AG04450 (cell line): ENCODE results near the gene HAUS1. TPM values are rescaled to one million over a fixed set of nuclear protein-coding genes. Genes with fewer than 3 reads are reported as not detected.
A peak's percentile ranks its signal among the peaks of the same experiment; 100 is the strongest.

Experiments used
- CTCF ChIA-PET: fragments of 300-600, 350-600 bp; formaldehyde crosslinking; extraction: SDS; loops from one replicate; lab custom pipeline; 2022; ENCODE audit warnings: antibody characterized with exemption, inconsistent platforms; lab: Charles Lee
- POLR2A ChIA-PET: fragments of 350-600 bp; formaldehyde crosslinking; extraction: SDS; loops from one replicate; lab custom pipeline; 2021; ENCODE audit warnings: antibody characterized with exemption, inconsistent platforms; lab: Yijun Ruan, JAX
- DNase-seq: peaks from one replicate; pipeline ENCODE4 v3.0.0-alpha.2; 2011; ENCODE audit warnings: low read depth, low spot score
- H3K27ac ChIP-seq: one replicate; pipeline ENCODE4 v1.5.1; 2012; ENCODE audit warnings: low read depth, low read length, control low read depth
- H3K27me3 ChIP-seq: one replicate; pipeline ENCODE4 v1.6.0; 2012; ENCODE audit warnings: low read length; ENCODE audit not compliant: control insufficient read depth, insufficient read depth
- H3K4me3 ChIP-seq: 2 replicates; pipeline ENCODE4 v1.5.1; 2011; ENCODE audit warnings: mild to moderate bottlenecking, low read depth, low read length, control low read depth
- H3K9me3 ChIP-seq: 2 replicates; pipeline ENCODE4 v1.5.1; 2012; ENCODE audit warnings: low read length; ENCODE audit not compliant: control insufficient read depth, insufficient read depth
- polyA plus RNA-seq: library from polyadenylated mRNA; depleted of rRNA; stranded (reverse); fragments of >200 nt; gene quantifications from 2 replicates; pipeline ENCODE4 v1.2.3, GENCODE V29; 2011
- TF ChIP-seq, protein P1 (sequence below): IDR thresholded peaks from 2 replicates; pipeline ENCODE4 v1.5.1; 2011; ENCODE audit warnings: low read depth, low read length, control low read depth, inconsistent platforms

The HAUS1 gene
- polyA plus RNA-seq, 1 experiment = 39.8 TPM

DNA sequence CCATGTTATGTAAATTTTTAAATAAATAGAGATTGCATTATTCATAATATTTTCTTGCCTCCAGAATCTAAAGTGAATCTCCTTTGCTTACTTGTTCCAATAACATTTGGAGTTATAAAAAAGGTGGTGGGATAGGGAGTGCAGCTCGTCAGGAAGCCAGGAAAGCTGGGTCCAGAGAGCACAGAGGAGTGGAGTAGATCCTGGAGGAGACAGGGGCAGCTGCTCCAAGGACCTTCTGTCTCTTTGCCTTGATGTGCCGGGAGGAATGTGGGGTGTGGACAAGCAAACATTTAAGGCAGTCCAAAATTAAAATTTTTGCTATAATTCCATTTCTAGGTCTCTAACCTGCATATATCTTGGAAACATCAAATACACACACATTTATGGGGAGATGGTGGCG, 29.3 kb downstream of the HAUS1 start:
- CTCF ChIA-PET = interaction anchor here (3.3 kb wide), 1 partner anchor 15 kb away, joined by 10 read pairs; no protein-coding TSS in a partner anchor
- Histone ChIP-seq H3K9me3 (no peaks in the 10 kb centered on the region), H3K27ac (no peak overlapping the region), H3K27me3 (no peaks in the 10 kb centered on the region), H3K4me3 (no peak overlapping the region)
- no peak for DNase-seq
- POLR2A ChIA-PET = no interaction called here
- TF ChIP-seq, protein P1, sequence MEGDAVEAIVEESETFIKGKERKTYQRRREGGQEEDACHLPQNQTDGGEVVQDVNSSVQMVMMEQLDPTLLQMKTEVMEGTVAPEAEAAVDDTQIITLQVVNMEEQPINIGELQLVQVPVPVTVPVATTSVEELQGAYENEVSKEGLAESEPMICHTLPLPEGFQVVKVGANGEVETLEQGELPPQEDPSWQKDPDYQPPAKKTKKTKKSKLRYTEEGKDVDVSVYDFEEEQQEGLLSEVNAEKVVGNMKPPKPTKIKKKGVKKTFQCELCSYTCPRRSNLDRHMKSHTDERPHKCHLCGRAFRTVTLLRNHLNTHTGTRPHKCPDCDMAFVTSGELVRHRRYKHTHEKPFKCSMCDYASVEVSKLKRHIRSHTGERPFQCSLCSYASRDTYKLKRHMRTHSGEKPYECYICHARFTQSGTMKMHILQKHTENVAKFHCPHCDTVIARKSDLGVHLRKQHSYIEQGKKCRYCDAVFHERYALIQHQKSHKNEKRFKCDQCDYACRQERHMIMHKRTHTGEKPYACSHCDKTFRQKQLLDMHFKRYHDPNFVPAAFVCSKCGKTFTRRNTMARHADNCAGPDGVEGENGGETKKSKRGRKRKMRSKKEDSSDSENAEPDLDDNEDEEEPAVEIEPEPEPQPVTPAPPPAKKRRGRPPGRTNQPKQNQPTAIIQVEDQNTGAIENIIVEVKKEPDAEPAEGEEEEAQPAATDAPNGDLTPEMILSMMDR = no peak

DNA sequence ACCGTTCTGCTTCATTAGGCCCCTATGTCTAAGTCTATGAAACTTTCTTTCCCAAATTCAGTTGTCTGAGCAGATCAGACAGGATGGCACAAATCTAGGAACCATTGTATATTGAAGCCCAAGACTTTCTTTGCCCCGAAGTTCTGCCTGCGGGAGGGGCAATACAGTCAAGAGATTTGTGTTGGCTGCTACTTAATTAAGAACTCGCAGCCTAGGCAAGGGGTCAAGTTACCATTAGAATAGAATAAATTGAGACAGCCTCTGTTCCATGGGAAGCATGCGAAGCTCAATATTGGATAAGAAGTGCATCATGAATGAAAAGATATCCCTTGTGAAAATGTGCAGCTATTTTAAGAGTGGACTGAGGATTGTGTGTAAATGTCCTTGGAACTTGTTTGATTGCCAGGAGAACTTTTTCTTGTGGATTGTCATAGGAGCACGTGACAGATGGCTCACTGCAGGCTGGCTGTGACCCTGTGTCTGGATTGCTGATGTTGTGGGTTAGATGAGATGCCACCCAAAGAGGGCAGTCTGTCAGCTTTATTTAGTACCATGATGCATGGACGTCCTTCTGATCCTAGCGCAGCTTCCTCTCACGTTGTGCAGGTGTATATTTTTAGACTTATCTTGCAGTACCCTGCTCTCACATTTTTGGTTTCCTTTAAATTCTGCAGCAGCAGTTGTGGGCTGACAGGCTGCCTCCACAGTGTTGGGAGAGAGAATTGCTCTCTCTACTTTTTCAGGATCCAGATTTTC, 30.9 kb downstream of the HAUS1 start:
- no peaks in the 10 kb centered on the region for H3K27me3 ChIP-seq
- CTCF ChIA-PET = interaction anchor here (0.6 to 3.3 kb wide), 2 partner anchors 13 to 311 kb away, joined by 4 to 10 read pairs; no protein-coding TSS in a partner anchor
- no peak overlapping the region for H3K4me3 ChIP-seq
- TF ChIP-seq, protein P1 = no peak
- no peak overlapping the region for H3K27ac ChIP-seq
- POLR2A ChIA-PET = no interaction called here
- no peaks in the 10 kb centered on the region for H3K9me3 ChIP-seq
- no peak for DNase-seq

DNA sequence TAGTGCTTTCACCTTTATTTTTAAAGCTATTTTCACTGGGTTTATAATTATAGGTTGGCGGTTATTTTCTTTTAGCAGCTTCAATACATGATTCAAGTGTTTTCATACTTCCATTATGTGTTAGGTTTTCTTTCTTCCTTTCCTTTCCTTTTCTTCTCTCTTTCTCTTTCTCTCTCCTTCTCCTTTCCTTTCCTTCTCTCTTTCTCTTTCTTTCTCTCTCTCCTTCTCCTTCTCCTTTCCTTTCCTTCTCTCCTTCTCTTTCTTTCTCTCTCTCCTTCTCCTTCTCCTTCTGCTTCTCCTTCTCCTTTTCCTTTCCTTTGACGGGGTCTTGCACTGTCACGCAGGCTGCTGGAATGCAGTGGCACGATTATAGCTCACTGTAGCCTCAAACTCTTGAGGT, 36.0 kb downstream of the HAUS1 start:
- Histone ChIP-seq H3K4me3 (no peak overlapping the region), H3K27ac (no peak overlapping the region), H3K27me3 (no peaks in the 10 kb centered on the region), H3K9me3 (no peaks in the 10 kb centered on the region)
- TF ChIP-seq, protein P1 = no peak
- CTCF ChIA-PET = interaction anchor here (1.6 to 14.0 kb wide), 3 partner anchors 8 to 34 kb away, joined by 4 to 145 read pairs (median 9); a partner anchor contains a TSS
- POLR2A ChIA-PET = interaction anchor here (0.6 kb wide), 1 partner anchor 64 kb away, joined by 3 read pairs; no protein-coding TSS in a partner anchor
- no peak for DNase-seq

- DNase-seq = no peak
- Histone ChIP-seq H3K9me3 (no peaks in the 10 kb centered on the region), H3K4me3 (no peak overlapping the region), H3K27me3 (no peaks in the 10 kb centered on the region), H3K27ac (no peak overlapping the region)
- POLR2A ChIA-PET = interaction anchor here (0.6 kb wide), 1 partner anchor 42 kb away, joined by 5 read pairs; no protein-coding TSS in a partner anchor
- CTCF ChIA-PET = interaction anchor here (0.6 to 14.0 kb wide), 3 partner anchors 8 to 517 kb away, joined by 3 to 145 read pairs (median 4); a partner anchor contains a TSS
- TF ChIP-seq, protein P1 = no peak
Measured at GRCh38 chr18:46141199-46141598, 37.0 kb downstream of the HAUS1 start.

GRCh38 chr18:46148810-46149209, 44.6 kb downstream of the HAUS1 start:
- Histone ChIP-seq H3K27me3 (no peaks in the 10 kb centered on the region), H3K4me3 (no peak overlapping the region), H3K9me3 (no peaks in the 10 kb centered on the region), H3K27ac (no peak overlapping the region)
- CTCF ChIA-PET = interaction anchor here (0.5 to 14.0 kb wide), 18 partner anchors 8 to 512 kb away, joined by 3 to 145 read pairs (median 7); partner anchors contain the start of gene LOXHD1
- TF ChIP-seq, protein P1 = peak; percentile 70
- no peak for DNase-seq
- POLR2A ChIA-PET = no interaction called here
